ENCODE results near the gene ITGB2.
"Not testable (repeated sequence)": the region's sequence is repeated elsewhere in the genome, so short reads cannot be mapped to it uniquely, and the experiment has no call there.

ITGB2 gene

DNA sequence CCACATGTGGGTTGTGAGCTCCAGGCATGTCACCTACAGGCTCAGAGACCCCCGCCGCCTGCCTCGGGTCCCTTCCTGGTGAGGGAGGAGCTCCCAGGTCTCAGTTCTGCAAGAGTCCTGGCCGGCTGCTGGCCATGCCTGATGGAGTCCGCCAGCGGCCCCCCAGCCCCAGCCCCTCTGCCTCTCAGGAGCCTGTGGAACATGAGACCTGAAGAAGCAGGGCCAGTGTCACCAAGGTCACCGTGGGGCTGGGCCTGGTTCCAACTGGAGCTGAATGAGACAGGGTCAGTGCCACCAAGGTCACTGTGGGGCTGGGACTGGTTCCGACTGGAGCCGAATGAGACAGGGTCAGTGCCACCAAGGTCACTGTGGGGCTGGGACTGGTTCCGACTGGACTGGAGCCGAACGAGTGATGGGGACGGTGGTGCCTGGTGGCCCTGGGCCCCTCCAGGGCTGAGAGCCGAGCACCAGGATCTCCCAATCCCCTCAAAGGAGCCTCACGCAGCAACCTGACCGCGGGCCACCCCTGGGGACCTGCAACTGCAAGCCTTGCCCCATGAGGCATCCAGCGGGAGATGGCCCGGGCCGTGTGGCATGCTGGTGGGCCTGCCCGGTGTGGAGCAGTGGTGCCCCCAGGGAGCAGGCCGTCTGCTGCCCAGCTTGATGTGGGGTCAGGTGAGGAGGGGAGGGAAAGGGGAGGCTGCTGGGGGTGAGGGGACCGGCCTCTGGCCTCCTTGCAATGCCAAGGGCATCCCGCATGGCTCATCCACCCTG lies 32.7 kb downstream of the ITGB2 start:
- TF ChIP-seq Cebpa-rat (IDR thresholded peaks at IDR 0.05), result no peak

DNA sequence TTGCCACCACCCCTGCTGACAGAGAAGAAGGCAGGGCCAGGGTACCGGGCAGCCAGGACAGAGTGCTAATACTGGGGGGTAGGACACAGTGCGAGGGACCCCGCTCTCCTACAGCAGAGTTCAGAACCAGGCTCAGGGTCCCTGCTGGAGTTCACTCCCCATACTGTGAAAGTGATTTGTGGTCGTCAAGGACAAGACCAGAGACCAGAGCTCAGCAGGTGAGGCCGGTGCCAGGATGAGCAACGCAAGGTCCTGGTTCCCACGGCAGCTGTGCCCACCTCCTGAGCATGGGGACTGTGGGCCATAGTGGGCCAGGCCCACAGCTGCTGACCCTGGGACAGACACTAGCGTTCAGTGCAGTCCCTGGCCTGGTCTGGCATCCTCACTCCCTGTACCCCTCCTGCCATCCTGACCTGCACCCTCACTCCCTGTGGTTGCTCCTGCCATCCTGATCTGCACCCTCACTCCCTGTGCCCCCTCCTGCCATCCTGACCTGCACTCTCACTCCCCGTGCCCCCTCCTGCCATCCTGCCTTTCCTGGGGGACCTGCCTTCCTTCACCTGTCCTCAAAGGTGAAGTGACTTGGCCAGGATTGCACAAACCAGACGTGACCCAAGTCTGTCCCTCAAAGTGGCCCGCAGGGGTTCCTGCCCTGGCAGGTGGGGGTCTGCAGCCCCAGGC lies 33.4 kb downstream of the ITGB2 start:
- H3K36me3 ChIP-seq, result peaks cover 14% of the 10 kb centered on the region; the same call in 1 of the 2 replicates
- H3K27ac ChIP-seq, result no peak overlapping the region
- no peak overlapping the region for H3K9ac ChIP-seq
- no peak overlapping the region for H3K4me3 ChIP-seq
- H3K4me2 ChIP-seq, result peak overlapping the region; percentile 69
- no peak for TF ChIP-seq Cebpa-rat (IDR thresholded peaks at IDR 0.05)
- no peaks in the 10 kb centered on the region for H3K9me3 ChIP-seq
- H3K27me3 ChIP-seq, result 0 out of 2 replicates have a peak, but pooled peaks cover 5% of the 10 kb centered on the region
- 0 out of 2 replicates have a peak, but pooled peaks cover 26% of the 10 kb centered on the region for H4K20me1 ChIP-seq
- H3K4me1 ChIP-seq, result peaks cover 62% of the 10 kb centered on the region

More for the DNA sequence above, 32.7 kb downstream of the ITGB2 start:
- peaks cover 62% of the 10 kb centered on the region for H3K4me1 ChIP-seq
- peaks cover 14% of the 10 kb centered on the region; the same call in 1 of the 2 replicates for H3K36me3 ChIP-seq
- H3K9ac ChIP-seq, result 0 out of 2 replicates have a peak overlapping the region, but pooled peaks have one; percentile 5
- peak overlapping the region; percentile 69 for H3K4me2 ChIP-seq
- H3K9me3 ChIP-seq, result no peaks in the 10 kb centered on the region
- no peak overlapping the region for H3K4me3 ChIP-seq
- H3K27ac ChIP-seq, result no peak overlapping the region
- 0 out of 2 replicates have a peak, but pooled peaks cover 5% of the 10 kb centered on the region for H3K27me3 ChIP-seq
- H4K20me1 ChIP-seq, result 0 out of 2 replicates have a peak, but pooled peaks cover 28% of the 10 kb centered on the region

GRCh38 chr21:44886113-44887075 lies 34.3 kb downstream of the ITGB2 start:
- Histone ChIP-seq H3K4me2 (no peak overlapping the region), H3K27ac (no peak overlapping the region)

DNA sequence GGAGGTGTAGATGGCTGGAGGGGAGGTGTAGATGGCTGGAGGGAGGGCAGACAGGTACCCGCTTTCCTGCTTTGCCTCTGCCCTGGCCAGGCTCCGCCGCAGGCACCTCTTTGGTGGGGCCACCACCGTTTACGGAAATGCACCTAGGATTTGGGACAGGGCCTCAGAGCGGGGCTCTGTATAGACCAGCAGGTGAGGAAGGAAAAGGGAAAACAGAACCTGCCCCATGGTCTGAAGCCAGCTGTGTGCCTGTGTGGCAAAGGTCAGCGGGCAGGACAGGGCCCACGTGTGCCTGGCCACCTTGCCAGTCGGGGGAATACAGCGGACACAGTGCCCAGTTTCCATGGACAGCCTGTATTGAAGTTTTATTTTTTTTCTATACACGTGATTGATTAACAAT lies 35.1 kb downstream of the ITGB2 start:
- Histone ChIP-seq H3K27me3 (0 out of 2 replicates have a peak, but pooled peaks cover 5% of the 10 kb centered on the region), H3K27ac (no peak overlapping the region), H3K9ac (no peak overlapping the region), H3K4me3 (no peak overlapping the region), H3K4me2 (no peak overlapping the region), H3K9me3 (no peaks in the 10 kb centered on the region), H3K4me1 (peaks cover 62% of the 10 kb centered on the region), H3K36me3 (peaks cover 14% of the 10 kb centered on the region; the same call in 1 of the 2 replicates), H4K20me1 (0 out of 2 replicates have a peak, but pooled peaks cover 18% of the 10 kb centered on the region)
- no peak for TF ChIP-seq Cebpa-rat (IDR thresholded peaks at IDR 0.05)

More at GRCh38 chr21:44886113-44887075, 34.3 kb downstream of the ITGB2 start:
- H3K4me3 ChIP-seq, result no peak overlapping the region
- TF ChIP-seq Cebpa-rat (IDR thresholded peaks at IDR 0.05), result no peak
- H3K36me3 ChIP-seq, result peaks cover 14% of the 10 kb centered on the region; the same call in 1 of the 2 replicates
- H4K20me1 ChIP-seq, result 0 out of 2 replicates have a peak, but pooled peaks cover 26% of the 10 kb centered on the region
- H3K27me3 ChIP-seq, result 0 out of 2 replicates have a peak, but pooled peaks cover 5% of the 10 kb centered on the region
- H3K9ac ChIP-seq, result no peak overlapping the region
- H3K4me1 ChIP-seq, result peaks cover 62% of the 10 kb centered on the region
- H3K9me3 ChIP-seq, result no peaks in the 10 kb centered on the region

DNA sequence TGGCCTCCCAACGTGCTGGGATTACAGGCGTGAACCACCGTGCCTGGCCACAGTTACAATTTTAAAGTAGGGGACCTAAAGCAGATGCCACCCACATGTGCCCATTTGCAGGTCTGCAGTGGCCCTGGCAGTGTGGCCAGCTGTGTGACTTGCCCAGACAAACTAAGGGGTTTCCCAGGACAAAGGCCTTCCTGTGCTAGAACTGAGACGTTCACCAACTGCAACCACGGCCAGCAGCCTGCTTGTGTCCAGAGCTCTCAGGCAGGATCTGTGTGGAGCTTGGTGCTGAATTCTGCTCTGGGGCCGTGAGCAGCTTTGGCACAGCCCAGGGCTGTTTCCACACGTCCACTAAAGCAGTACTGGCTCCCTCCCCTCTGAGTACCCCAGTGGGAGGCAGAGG lies 36.6 kb downstream of the ITGB2 start:
- H3K9me3 ChIP-seq, result no peaks in the 10 kb centered on the region
- H4K20me1 ChIP-seq, result 0 out of 2 replicates have a peak, but pooled peaks cover 17% of the 10 kb centered on the region
- TF ChIP-seq Cebpa-rat (IDR thresholded peaks at IDR 0.05), result no peak
- H3K4me1 ChIP-seq, result peaks cover 62% of the 10 kb centered on the region
- peaks cover 14% of the 10 kb centered on the region; the same call in 1 of the 2 replicates for H3K36me3 ChIP-seq
- 0 out of 2 replicates have a peak, but pooled peaks cover 5% of the 10 kb centered on the region for H3K27me3 ChIP-seq
- H3K9ac ChIP-seq, result no peak overlapping the region
- no peak overlapping the region for H3K27ac ChIP-seq
- no peak overlapping the region for H3K4me2 ChIP-seq
- no peak overlapping the region for H3K4me3 ChIP-seq

DNA sequence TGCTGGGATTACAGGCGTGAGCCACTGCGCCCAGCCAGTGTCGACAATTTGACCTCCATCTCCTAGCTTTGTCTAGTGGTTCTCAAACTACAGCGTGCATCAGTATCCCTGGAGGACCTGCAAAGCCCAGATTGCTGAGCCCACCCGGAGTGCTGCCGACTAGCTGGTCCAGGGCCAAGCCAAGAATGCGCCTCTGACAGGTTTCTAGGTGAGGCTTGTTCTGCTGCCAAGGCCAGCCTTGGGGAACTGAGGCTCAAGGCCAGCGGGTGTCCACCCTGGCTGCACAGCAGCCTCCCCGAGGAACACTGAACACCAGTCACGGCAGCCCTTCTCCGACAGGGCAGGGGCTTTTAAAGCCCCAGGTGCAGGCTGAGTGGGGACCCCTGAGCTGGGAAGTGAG lies 37.4 kb downstream of the ITGB2 start:
- TF ChIP-seq Cebpa-rat (IDR thresholded peaks at IDR 0.05), result no peak; the same call in 1 of the 2 replicates
- 0 out of 2 replicates have a peak, but pooled peaks cover 15% of the 10 kb centered on the region for H4K20me1 ChIP-seq
- no peak overlapping the region for H3K4me3 ChIP-seq
- 0 out of 2 replicates have a peak, but pooled peaks cover 5% of the 10 kb centered on the region for H3K27me3 ChIP-seq
- H3K9ac ChIP-seq, result no peak overlapping the region
- peak overlapping the region; percentile 85 for H3K4me2 ChIP-seq
- H3K9me3 ChIP-seq, result no peaks in the 10 kb centered on the region
- peaks cover 14% of the 10 kb centered on the region; the same call in 1 of the 2 replicates for H3K36me3 ChIP-seq
- no peak overlapping the region for H3K27ac ChIP-seq
- peaks cover 58% of the 10 kb centered on the region for H3K4me1 ChIP-seq

- Histone ChIP-seq H3K4me3 (peak overlapping the region; percentile 5; the same call in 1 of the 2 replicates), H3K27ac (peak overlapping the region; percentile 75), H4K20me1 (no peaks in the 10 kb centered on the region), H3K9me3 (no peaks in the 10 kb centered on the region), H3K36me3 (peaks cover 7% of the 10 kb centered on the region; the same call in 1 of the 2 replicates), H3K9ac (peak overlapping the region; percentile 30), H3K4me1 (peaks cover 55% of the 10 kb centered on the region), H3K27me3 (0 out of 2 replicates have a peak, but pooled peaks cover 5% of the 10 kb centered on the region), H3K4me2 (peak overlapping the region; percentile 85)
- TF ChIP-seq Cebpa-rat (IDR thresholded peaks at IDR 0.05), result no peak
Measured at GRCh38 chr21:44881198-44881872, 39.4 kb downstream of the ITGB2 start.

GRCh38 chr21:44880405-44881197 lies 40.1 kb downstream of the ITGB2 start:
- H4K20me1 ChIP-seq, result no peaks in the 10 kb centered on the region
- no peaks in the 10 kb centered on the region for H3K36me3 ChIP-seq
- peaks cover 62% of the 10 kb centered on the region for H3K4me1 ChIP-seq
- H3K27ac ChIP-seq, result peak overlapping the region; percentile 75
- H3K9me3 ChIP-seq, result no peaks in the 10 kb centered on the region
- 0 out of 2 replicates have a peak, but pooled peaks cover 5% of the 10 kb centered on the region for H3K27me3 ChIP-seq
- peak overlapping the region; percentile 85 for H3K4me2 ChIP-seq
- peak overlapping the region; percentile 5 for H3K4me3 ChIP-seq
- H3K9ac ChIP-seq, result peak overlapping the region; percentile 30; the same call in 1 of the 2 replicates
- TF ChIP-seq Cebpa-rat (IDR thresholded peaks at IDR 0.05), result no peak; the same call in 1 of the 2 replicates

GRCh38 chr21:44879238-44879637 lies 41.5 kb downstream of the ITGB2 start:
- not testable (repeated sequence) for H3K9me3 ChIP-seq, H3K27ac ChIP-seq, H3K36me3 ChIP-seq, H3K4me3 ChIP-seq, H3K9ac ChIP-seq, H4K20me1 ChIP-seq
- Histone ChIP-seq H3K4me2 (peak overlapping the region; percentile 85; the same call in 1 of the 2 replicates), H3K4me1 (peaks cover 76% of the 10 kb centered on the region), H3K27me3 (peaks cover 11% of the 10 kb centered on the region; the same call in 1 of the 2 replicates)
